Measurements from ENCODE around the gene GNB1. TPM values are rescaled to one million over a fixed set of nuclear protein-coding genes. Genes with fewer than 3 reads are reported as not detected.
"Not testable (repeated sequence)": the region's sequence is repeated elsewhere in the genome, so short reads cannot be mapped to it uniquely, and the experiment has no call there.

Gene GNB1
- total RNA-seq, 1 donor from 2014 or later = 422 TPM

DNA sequence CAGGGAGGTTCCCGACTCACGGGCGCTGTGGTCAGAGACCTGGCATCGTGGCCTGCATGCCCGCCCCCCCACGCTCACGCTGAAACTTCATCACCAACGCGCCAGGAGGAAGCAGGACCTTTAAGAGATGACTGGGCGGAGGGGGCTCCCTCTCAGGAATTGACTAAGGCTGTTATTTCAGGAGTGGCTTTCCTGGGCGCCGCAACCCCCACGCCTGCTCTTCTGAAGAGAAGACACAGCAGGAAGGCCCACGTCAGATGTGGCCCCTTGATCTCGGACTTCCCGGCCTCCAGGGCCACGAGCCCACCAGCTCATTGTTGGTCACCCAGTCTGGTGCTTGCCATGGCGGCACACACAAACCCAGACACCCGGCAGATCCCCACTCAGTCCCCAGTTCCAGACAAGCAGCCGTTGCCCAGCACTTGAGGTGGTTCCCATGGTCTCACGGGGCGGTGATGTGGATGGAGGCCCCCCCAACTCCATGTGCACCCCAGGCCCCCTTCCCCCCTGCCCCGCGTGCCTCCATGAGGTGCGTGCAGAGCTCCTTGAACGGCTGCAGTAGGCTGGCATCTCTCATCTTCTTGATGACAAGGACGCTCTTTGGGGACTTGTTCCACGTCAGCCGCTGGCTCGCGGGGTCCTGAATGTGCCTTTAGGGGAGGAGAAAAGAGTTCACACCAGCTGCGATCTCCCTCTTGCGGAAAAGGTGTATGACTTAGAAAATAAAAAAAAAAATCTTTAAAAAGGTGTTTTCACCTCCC is 134.0 kb downstream of the GNB1 start:
- intact Hi-C loops (cut with micrococcal nuclease) = no loop called here
- H3K4me1 Mint-ChIP-seq = no peaks in the 10 kb centered on the region

DNA sequence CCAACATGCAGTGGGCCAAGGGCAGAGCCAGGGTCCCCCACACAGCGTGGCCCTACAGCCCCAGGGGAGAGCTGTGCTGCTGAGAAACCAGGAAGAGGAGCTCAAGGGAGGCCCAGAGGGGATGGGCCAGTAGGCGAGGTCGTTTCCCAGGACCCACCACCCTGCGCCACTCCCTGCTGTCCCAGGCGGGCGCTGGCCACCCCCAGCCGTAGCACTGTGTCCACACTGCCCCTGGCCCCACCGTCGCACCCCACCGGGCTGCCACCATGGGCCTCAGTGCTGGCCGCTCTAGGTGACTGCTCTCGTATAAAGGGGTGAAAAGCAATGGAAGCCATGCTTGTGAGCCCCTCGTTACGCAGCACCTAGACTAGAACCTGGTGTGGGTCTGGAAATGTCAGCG is 135.0 kb downstream of the GNB1 start:
- intact Hi-C loops (cut with micrococcal nuclease) = no loop called here
- no peaks in the 10 kb centered on the region for H3K9me3 Mint-ChIP-seq
- H3K36me3 Mint-ChIP-seq (ENCODE audit: low read depth) = peaks cover 24% of the 10 kb centered on the region
- no peak for DNase-seq
- no peak overlapping the region for H3K4me3 Mint-ChIP-seq
- H3K4me1 Mint-ChIP-seq = no peaks in the 10 kb centered on the region
- no peak overlapping the region for H3K27ac Mint-ChIP-seq
- H3K27me3 Mint-ChIP-seq = no peaks in the 10 kb centered on the region

More for the DNA sequence above, 134.0 kb downstream of the GNB1 start:
- no peaks in the 10 kb centered on the region for H3K9me3 Mint-ChIP-seq
- no peaks in the 10 kb centered on the region for H3K27me3 Mint-ChIP-seq
- H3K27ac Mint-ChIP-seq = no peak overlapping the region
- H3K36me3 Mint-ChIP-seq (ENCODE audit: low read depth) = peaks cover 34% of the 10 kb centered on the region
- no peak overlapping the region for H3K4me3 Mint-ChIP-seq
- no peak for DNase-seq

DNA sequence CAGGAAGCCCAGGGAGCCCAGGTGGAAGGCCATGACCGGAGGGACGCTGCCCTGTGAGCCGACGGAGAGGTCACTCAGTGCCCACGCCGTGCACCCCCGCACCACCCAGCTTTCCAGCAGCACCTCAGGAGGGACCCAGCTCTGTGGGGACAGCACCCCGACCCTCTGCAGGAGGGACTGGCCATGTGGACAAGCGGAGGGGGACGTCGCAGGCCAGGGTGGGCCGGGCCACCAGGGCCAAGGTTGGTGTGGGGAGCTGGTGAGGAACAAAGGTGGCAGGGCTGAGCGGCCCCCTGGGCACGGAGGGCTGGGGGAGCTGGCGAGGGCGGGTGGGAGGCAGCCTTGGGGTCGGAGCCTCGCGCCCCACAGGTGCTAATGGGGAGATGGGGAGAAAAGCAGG is 135.5 kb downstream of the GNB1 start:
- no peaks in the 10 kb centered on the region for H3K9me3 Mint-ChIP-seq
- intact Hi-C loops (cut with micrococcal nuclease) = no loop called here
- H3K36me3 Mint-ChIP-seq (ENCODE audit: low read depth) = peaks cover 23% of the 10 kb centered on the region
- no peak overlapping the region for H3K27ac Mint-ChIP-seq
- no peak for DNase-seq
- no peaks in the 10 kb centered on the region for H3K27me3 Mint-ChIP-seq
- no peaks in the 10 kb centered on the region for H3K4me1 Mint-ChIP-seq
- no peak overlapping the region for H3K4me3 Mint-ChIP-seq

DNA sequence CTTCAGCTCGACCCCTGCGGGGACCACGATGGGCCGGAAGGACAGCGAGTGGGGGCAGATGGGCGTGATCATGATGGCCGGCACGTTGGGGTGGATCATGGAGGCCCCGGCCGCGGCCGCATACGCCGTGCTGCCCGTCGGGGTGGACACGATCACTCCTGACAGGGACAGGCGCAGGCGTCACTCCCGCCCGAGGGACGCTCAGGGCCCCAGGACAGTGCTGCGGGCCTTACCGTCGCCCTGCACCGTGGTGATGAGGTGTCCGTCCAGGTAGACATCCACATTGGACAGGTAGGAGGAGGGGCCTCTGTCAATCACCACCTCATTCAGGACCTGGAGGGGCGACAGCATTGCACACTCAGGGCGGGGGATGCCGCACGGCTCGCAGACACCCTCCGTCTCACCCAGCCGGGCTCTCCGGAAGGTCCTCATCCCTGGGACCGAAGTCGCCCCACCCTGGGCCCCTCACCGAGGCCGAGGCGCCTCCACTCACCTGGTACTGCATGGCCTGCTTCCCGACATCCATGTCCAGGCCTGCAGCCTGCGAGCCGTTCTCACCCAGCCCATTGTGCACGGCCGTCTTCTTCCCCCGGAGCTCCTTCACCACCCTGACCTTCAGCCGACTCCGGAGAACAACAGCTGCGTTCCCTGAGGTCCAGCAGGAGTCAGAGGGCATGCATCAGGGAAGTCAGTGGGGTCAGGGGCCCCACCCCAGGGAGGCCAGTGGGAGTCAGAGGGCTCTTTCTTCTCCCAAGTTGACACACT is 136.7 kb downstream of the GNB1 start:
- Mint-ChIP-seq H3K36me3 (ENCODE audit: low read depth) (peaks cover 20% of the 10 kb centered on the region), H3K4me1 (no peaks in the 10 kb centered on the region), H3K27ac (no peak overlapping the region), H3K27me3 (no peaks in the 10 kb centered on the region), H3K9me3 (no peaks in the 10 kb centered on the region), H3K4me3 (no peak overlapping the region)
- intact Hi-C loops (cut with micrococcal nuclease) = no loop called here
- no peak for DNase-seq

DNA sequence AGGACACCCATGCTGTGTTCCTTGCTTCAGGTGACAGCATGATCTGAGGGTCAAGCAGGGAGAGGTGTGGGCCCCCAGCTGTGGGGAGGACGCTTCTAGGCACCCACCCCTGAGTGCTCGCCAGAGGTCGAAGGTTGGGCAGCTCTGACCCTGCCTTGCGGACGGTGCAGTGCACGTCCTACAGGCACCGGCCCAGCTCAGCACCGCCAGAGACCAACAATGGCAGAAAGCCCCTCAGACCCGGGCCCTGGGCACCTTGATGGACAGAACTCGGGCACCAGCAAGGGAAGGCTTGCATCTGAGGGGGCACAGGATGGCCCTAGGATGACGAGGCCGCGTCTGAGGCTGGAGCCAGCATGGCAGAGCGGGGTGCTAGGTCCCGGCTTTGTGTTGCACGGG is 137.3 kb downstream of the GNB1 start:
- H3K9me3 Mint-ChIP-seq = no peaks in the 10 kb centered on the region
- no peak for DNase-seq
- intact Hi-C loops (cut with micrococcal nuclease) = no loop called here
- H3K4me1 Mint-ChIP-seq = no peaks in the 10 kb centered on the region
- H3K27me3 Mint-ChIP-seq = no peaks in the 10 kb centered on the region
- no peak overlapping the region for H3K27ac Mint-ChIP-seq
- H3K4me3 Mint-ChIP-seq = no peak overlapping the region
- peaks cover 18% of the 10 kb centered on the region for H3K36me3 Mint-ChIP-seq (ENCODE audit: low read depth)

- Mint-ChIP-seq H3K27me3 (no peaks in the 10 kb centered on the region), H3K4me1 (peaks cover 2% of the 10 kb centered on the region), H3K36me3 (ENCODE audit: low read depth) (peaks cover 14% of the 10 kb centered on the region), H3K27ac (no peak overlapping the region), H3K9me3 (no peaks in the 10 kb centered on the region), H3K4me3 (no peak overlapping the region)
- intact Hi-C loops (cut with micrococcal nuclease) = no loop called here
- no peak for DNase-seq
Observed at GRCh38 chr1:1752636-1753606, 138.0 kb downstream of the GNB1 start.

GRCh38 chr1:1752190-1752589 is 138.7 kb downstream of the GNB1 start:
- Mint-ChIP-seq H3K27ac (no peak overlapping the region), H3K9me3 (no peaks in the 10 kb centered on the region), H3K4me3 (no peak overlapping the region), H3K27me3 (no peaks in the 10 kb centered on the region), H3K4me1 (peaks cover 2% of the 10 kb centered on the region), H3K36me3 (ENCODE audit: low read depth) (peaks cover 11% of the 10 kb centered on the region)
- intact Hi-C loops (cut with micrococcal nuclease) = no loop called here
- no peak for DNase-seq

DNA sequence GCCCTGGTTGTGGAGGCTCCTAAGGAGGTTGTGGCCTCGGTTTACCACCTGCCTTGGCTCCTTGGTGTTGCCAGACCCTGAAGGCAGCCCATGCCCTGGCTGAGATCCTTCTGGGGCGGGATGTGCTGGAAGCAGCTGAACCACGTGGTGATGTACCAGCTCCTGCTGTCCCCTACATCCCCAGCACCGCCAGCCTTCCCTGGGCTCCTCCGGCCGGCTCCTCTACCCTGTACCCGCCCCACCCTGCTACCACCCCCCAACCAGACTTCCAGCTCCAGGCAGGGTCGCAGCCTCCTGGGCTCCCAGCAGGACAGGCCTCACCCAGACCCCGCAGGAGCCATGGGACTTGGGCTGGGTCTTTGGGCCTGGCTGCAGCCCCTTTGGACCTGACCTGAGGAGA is 140.9 kb downstream of the GNB1 start:
- H3K27me3 Mint-ChIP-seq; H3K4me1 Mint-ChIP-seq; intact Hi-C loops (cut with micrococcal nuclease); H3K9me3 Mint-ChIP-seq; H3K27ac Mint-ChIP-seq; H3K36me3 Mint-ChIP-seq (ENCODE audit: low read depth); H3K4me3 Mint-ChIP-seq; DNase-seq: not testable (repeated sequence)

DNA sequence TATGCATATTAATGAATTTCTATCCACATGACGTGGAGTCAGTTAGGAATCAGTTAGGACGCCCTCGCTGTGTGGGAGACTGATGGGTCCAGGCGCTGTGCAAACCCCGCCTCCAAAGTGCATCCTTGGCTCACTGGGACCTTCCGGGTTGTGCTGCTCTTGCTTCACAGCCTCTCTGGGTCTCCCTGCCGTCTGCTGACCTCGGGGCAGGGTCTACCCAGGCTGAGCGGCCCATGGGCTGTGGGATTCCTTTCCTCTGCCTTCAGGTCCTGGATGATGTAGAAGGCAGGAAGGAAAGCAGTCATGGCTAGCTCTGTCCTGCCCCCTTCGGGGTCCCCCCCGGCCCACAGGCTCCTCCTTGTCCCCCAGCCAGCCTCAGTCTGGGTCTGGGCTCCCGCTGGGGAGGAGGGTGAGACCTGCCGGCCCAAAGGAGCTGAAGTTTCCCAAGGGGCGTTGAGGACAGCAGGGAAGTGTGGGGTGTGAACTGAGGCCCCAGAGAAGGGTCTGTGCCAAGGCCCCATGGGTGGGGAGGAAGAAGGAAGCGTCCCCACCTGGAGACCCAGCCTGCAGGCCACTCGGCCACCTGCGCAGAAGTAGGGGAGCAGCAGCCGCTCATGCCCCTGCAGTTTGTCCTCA is 142.1 kb downstream of the GNB1 start:
- Mint-ChIP-seq H3K27ac (no peak overlapping the region), H3K4me3 (peak overlapping the region; percentile 31), H3K9me3 (no peaks in the 10 kb centered on the region), H3K4me1 (peaks cover 2% of the 10 kb centered on the region), H3K36me3 (ENCODE audit: low read depth) (peaks cover 1% of the 10 kb centered on the region), H3K27me3 (no peaks in the 10 kb centered on the region)
- intact Hi-C loops (cut with micrococcal nuclease) = no loop called here
- DNase-seq = no peak

- DNase-seq; H3K4me1 Mint-ChIP-seq; H3K27ac Mint-ChIP-seq; H3K27me3 Mint-ChIP-seq; intact Hi-C loops (cut with micrococcal nuclease); H3K9me3 Mint-ChIP-seq; H3K36me3 Mint-ChIP-seq (ENCODE audit: low read depth): not testable (repeated sequence)
- peak overlapping the region; percentile 62 for H3K4me3 Mint-ChIP-seq
Observed at GRCh38 chr1:1746566-1746909, 144.3 kb downstream of the GNB1 start.

- Mint-ChIP-seq H3K27ac (peak overlapping the region; percentile 67), H3K4me3 (peak overlapping the region; percentile 62)
- H3K36me3 Mint-ChIP-seq (ENCODE audit: low read depth); H3K9me3 Mint-ChIP-seq; H3K4me1 Mint-ChIP-seq; H3K27me3 Mint-ChIP-seq; intact Hi-C loops (cut with micrococcal nuclease): not testable (repeated sequence)
- DNase-seq = peak; percentile 96
Observed at GRCh38 chr1:1745651-1746565, 145.0 kb downstream of the GNB1 start.

- H3K27me3 Mint-ChIP-seq; H3K4me1 Mint-ChIP-seq; H3K9me3 Mint-ChIP-seq; H3K36me3 Mint-ChIP-seq (ENCODE audit: low read depth); DNase-seq; H3K4me3 Mint-ChIP-seq; H3K27ac Mint-ChIP-seq; intact Hi-C loops (cut with micrococcal nuclease): not testable (repeated sequence)
Observed at GRCh38 chr1:1742529-1742928, 148.4 kb downstream of the GNB1 start.

- peaks cover 11% of the 10 kb centered on the region for H3K36me3 Mint-ChIP-seq (ENCODE audit: low read depth)
- intact Hi-C loops (cut with micrococcal nuclease); H3K4me3 Mint-ChIP-seq; DNase-seq; H3K27ac Mint-ChIP-seq; H3K4me1 Mint-ChIP-seq; H3K27me3 Mint-ChIP-seq; H3K9me3 Mint-ChIP-seq: not testable (repeated sequence)
Observed at GRCh38 chr1:1741013-1741412, 149.9 kb downstream of the GNB1 start.
